ENCODE measurements around the gene CTDNEP1.
A peak's percentile ranks its signal among the peaks of the same experiment; 100 is the strongest.

CTDNEP1 gene

GRCh38 chr17:7234083-7234951 lies 17.2 kb downstream of the CTDNEP1 start, which contains the start of gene DVL2:
DVL2 (minus strand) TSS chr17:7234517; CDS start chr17:7234262, 255 bp downstream.
- H3K36me3 ChIP-seq (ENCODE audit: insufficient read depth, low read length): peaks cover 15% of the 10 kb centered on the region

GRCh38 chr17:7233701-7234082 lies 17.8 kb downstream of the CTDNEP1 start:
- H3K36me3 ChIP-seq (ENCODE audit: insufficient read depth, low read length): peaks cover 15% of the 10 kb centered on the region
- H3K9ac ChIP-seq (ENCODE audit: low read depth, low read length): peak overlapping the region; percentile 98
- no peaks in the 10 kb centered on the region for H3K9me3 ChIP-seq (ENCODE audit: control insufficient read depth, insufficient read depth, low read length)
- H3K4me1 ChIP-seq (ENCODE audit: insufficient read depth, low read length): peaks cover 10% of the 10 kb centered on the region

More at GRCh38 chr17:7234083-7234951, 17.2 kb downstream of the CTDNEP1 start, which contains the start of gene DVL2:
- Histone ChIP-seq H3K4me1 (ENCODE audit: insufficient read depth, low read length) (peaks cover 10% of the 10 kb centered on the region), H3K9ac (ENCODE audit: low read depth, low read length) (peak within 1 kb of the TSS; percentile 98), H3K9me3 (ENCODE audit: control insufficient read depth, insufficient read depth, low read length) (no peaks in the 10 kb centered on the region)

- H3K4me1 ChIP-seq (ENCODE audit: insufficient read depth, low read length): peaks cover 6% of the 10 kb centered on the region
- H3K9ac ChIP-seq (ENCODE audit: low read depth, low read length): no peak overlapping the region; the same call in 1 of the 2 replicates
- no peaks in the 10 kb centered on the region for H3K9me3 ChIP-seq (ENCODE audit: control insufficient read depth, insufficient read depth, low read length)
- H3K36me3 ChIP-seq (ENCODE audit: insufficient read depth, low read length): peaks cover 22% of the 10 kb centered on the region
These were observed 19.4 kb downstream of the CTDNEP1 start for GRCh38 chr17:7232114-7232513.

GRCh38 chr17:7229504-7229903 lies 22.0 kb downstream of the CTDNEP1 start:
- no peak overlapping the region for H3K9ac ChIP-seq (ENCODE audit: low read depth, low read length)
- H3K9me3 ChIP-seq (ENCODE audit: control insufficient read depth, insufficient read depth, low read length): no peaks in the 10 kb centered on the region
- peaks cover 15% of the 10 kb centered on the region; the same call in 1 of the 2 replicates for H3K36me3 ChIP-seq (ENCODE audit: insufficient read depth, low read length)
- peaks cover 4% of the 10 kb centered on the region; the same call in 1 of the 2 replicates for H3K4me1 ChIP-seq (ENCODE audit: insufficient read depth, low read length)

GRCh38 chr17:7228920-7229319 lies 22.6 kb downstream of the CTDNEP1 start:
- Histone ChIP-seq H3K4me1 (ENCODE audit: insufficient read depth, low read length) (peaks cover 4% of the 10 kb centered on the region; the same call in 1 of the 2 replicates), H3K9me3 (ENCODE audit: control insufficient read depth, insufficient read depth, low read length) (no peaks in the 10 kb centered on the region), H3K36me3 (ENCODE audit: insufficient read depth, low read length) (peaks cover 16% of the 10 kb centered on the region; the same call in 1 of the 2 replicates), H3K9ac (ENCODE audit: low read depth, low read length) (no peak overlapping the region)

GRCh38 chr17:7226721-7227710 lies 24.5 kb downstream of the CTDNEP1 start:
- H3K4me1 ChIP-seq (ENCODE audit: insufficient read depth, low read length): peaks cover 2% of the 10 kb centered on the region; the same call in 1 of the 2 replicates
- H3K9ac ChIP-seq (ENCODE audit: low read depth, low read length): no peak overlapping the region
- H3K36me3 ChIP-seq (ENCODE audit: insufficient read depth, low read length): peaks cover 22% of the 10 kb centered on the region; the same call in 1 of the 2 replicates
- H3K9me3 ChIP-seq (ENCODE audit: control insufficient read depth, insufficient read depth, low read length): no peaks in the 10 kb centered on the region

GRCh38 chr17:7225711-7226331 lies 25.7 kb downstream of the CTDNEP1 start:
- H3K9ac ChIP-seq (ENCODE audit: low read depth, low read length): no peak overlapping the region
- no peaks in the 10 kb centered on the region; the same call in 1 of the 2 replicates for H3K4me1 ChIP-seq (ENCODE audit: insufficient read depth, low read length)
- H3K36me3 ChIP-seq (ENCODE audit: insufficient read depth, low read length): peaks cover 22% of the 10 kb centered on the region; the same call in 1 of the 2 replicates
- H3K9me3 ChIP-seq (ENCODE audit: control insufficient read depth, insufficient read depth, low read length): no peaks in the 10 kb centered on the region

GRCh38 chr17:7224661-7225111 lies 26.8 kb downstream of the CTDNEP1 start:
- H3K9ac ChIP-seq (ENCODE audit: low read depth, low read length): no peak overlapping the region

GRCh38 chr17:7224110-7224509 lies 27.4 kb downstream of the CTDNEP1 start:
- H3K9ac ChIP-seq (ENCODE audit: low read depth, low read length): no peak overlapping the region
- no peaks in the 10 kb centered on the region; the same call in 1 of the 2 replicates for H3K4me1 ChIP-seq (ENCODE audit: insufficient read depth, low read length)
- H3K9me3 ChIP-seq (ENCODE audit: control insufficient read depth, insufficient read depth, low read length): no peaks in the 10 kb centered on the region
- peaks cover 17% of the 10 kb centered on the region; the same call in 1 of the 2 replicates for H3K36me3 ChIP-seq (ENCODE audit: insufficient read depth, low read length)

More at GRCh38 chr17:7224661-7225111, 26.8 kb downstream of the CTDNEP1 start:
- Histone ChIP-seq H3K4me1 (ENCODE audit: insufficient read depth, low read length) (no peaks in the 10 kb centered on the region; the same call in 1 of the 2 replicates), H3K9me3 (ENCODE audit: control insufficient read depth, insufficient read depth, low read length) (no peaks in the 10 kb centered on the region), H3K36me3 (ENCODE audit: insufficient read depth, low read length) (peaks cover 17% of the 10 kb centered on the region; the same call in 1 of the 2 replicates)

GRCh38 chr17:7223375-7223774 lies 28.2 kb downstream of the CTDNEP1 start:
- peaks cover 15% of the 10 kb centered on the region; the same call in 1 of the 2 replicates for H3K36me3 ChIP-seq (ENCODE audit: insufficient read depth, low read length)
- H3K9me3 ChIP-seq (ENCODE audit: control insufficient read depth, insufficient read depth, low read length): no peaks in the 10 kb centered on the region
- no peak overlapping the region for H3K9ac ChIP-seq (ENCODE audit: low read depth, low read length)
- H3K4me1 ChIP-seq (ENCODE audit: insufficient read depth, low read length): peaks cover 4% of the 10 kb centered on the region; the same call in 1 of the 2 replicates

- Histone ChIP-seq H3K9me3 (ENCODE audit: control insufficient read depth, insufficient read depth, low read length) (no peaks in the 10 kb centered on the region), H3K9ac (ENCODE audit: low read depth, low read length) (no peak overlapping the region), H3K4me1 (ENCODE audit: insufficient read depth, low read length) (peaks cover 7% of the 10 kb centered on the region; the same call in 1 of the 2 replicates), H3K36me3 (ENCODE audit: insufficient read depth, low read length) (peaks cover 11% of the 10 kb centered on the region; the same call in 1 of the 2 replicates)
These were observed 28.6 kb downstream of the CTDNEP1 start for GRCh38 chr17:7222972-7223292.

- Histone ChIP-seq H3K4me1 (ENCODE audit: insufficient read depth, low read length) (peaks cover 7% of the 10 kb centered on the region; the same call in 1 of the 2 replicates), H3K9ac (ENCODE audit: low read depth, low read length) (no peak overlapping the region), H3K9me3 (ENCODE audit: control insufficient read depth, insufficient read depth, low read length) (no peaks in the 10 kb centered on the region), H3K36me3 (ENCODE audit: insufficient read depth, low read length) (peaks cover 10% of the 10 kb centered on the region; the same call in 1 of the 2 replicates)
These were observed 29.2 kb downstream of the CTDNEP1 start for GRCh38 chr17:7222093-7222971.

Measured in ES-I3 (cell line).